ENCODE results near the gene BCAN.

- TF ChIP-seq POLR2A (IDR thresholded peaks at IDR 0.05) (no peak), CTCF (IDR thresholded peaks at IDR 0.05) (no peak)
Measured at GRCh38 chr1:156706657-156707416, 64.9 kb downstream of the BCAN start.
